Urinary bladder (tissue), 4 donors: ENCODE data around the gene RHEBL1. TPM values are rescaled to one million over a fixed set of nuclear protein-coding genes. Genes with fewer than 3 reads are reported as not detected.

Experiments used
- DNase-seq: peaks from one replicate; pipeline ENCODE4 v3.0.0-alpha.2; 2015; ENCODE audit errors: extremely low spot score
- H3K27ac ChIP-seq: one replicate; pipeline ENCODE4 v1.5.1; 2013; ENCODE audit warnings: low read depth, mild to moderate bottlenecking, moderate library complexity
- H3K36me3 ChIP-seq: one replicate; pipeline ENCODE4 v1.6.1; 2013; ENCODE audit warnings: mild to moderate bottlenecking, moderate library complexity; ENCODE audit not compliant: insufficient read depth
- H3K4me1 ChIP-seq: one replicate; pipeline ENCODE4 v1.6.1; 2013; ENCODE audit warnings: mild to moderate bottlenecking, moderate library complexity; ENCODE audit not compliant: insufficient read depth
- H3K4me3 ChIP-seq: one replicate; pipeline ENCODE4 v1.5.1; 2013; ENCODE audit warnings: low read depth, low read length
- WGBS: extraction: QIAGEN DNeasy Blood & Tissue Kit; methylation state at CpG from one replicate; pipeline ENCODE4 v1.1.7; 2013; 5-methylcytosine and 5-hydroxymethylcytosine counted together
- polyA plus RNA-seq: library from polyadenylated mRNA; stranded (reverse); fragments of 200-250 nt; gene quantifications from one replicate; pipeline ENCODE4 v1.2.3, GENCODE V29; 2013
- total RNA-seq: library from RNA; depleted of rRNA; stranded (reverse); fragments of >200 nt; gene quantifications from one replicate; pipeline ENCODE4 v1.2.3, GENCODE V29; 2014
- donor health status: healthy with polysubstance abuse.
- donor health status: healthy.

Gene RHEBL1
- total and polyA plus RNA-seq, 2 donors: 0.68 TPM; not detected in 1

- DNase-seq: no peak
- WGBS: 3% methylated on average over 49 of the region's 49 CpGs
- no peak within 1 kb of the TSS for H3K4me3 ChIP-seq
- H3K4me1 ChIP-seq: no peaks in the 10 kb centered on the region
- H3K27ac ChIP-seq: no peak within 1 kb of the TSS
- peaks cover 2% of the 10 kb centered on the region for H3K36me3 ChIP-seq
Measured at GRCh38 chr12:49094160-49094974, 24.6 kb upstream of the RHEBL1 start, which contains the start of gene DHH. DHH (minus strand) TSS chr12:49094801; CDS start chr12:49094512, 289 bp downstream.

GRCh38 chr12:49093792-49094159 is 24.0 kb upstream of the RHEBL1 start:
- WGBS: 5% methylated on average over 9 of the region's 9 CpGs
- H3K27ac ChIP-seq: no peak overlapping the region
- no peaks in the 10 kb centered on the region for H3K36me3 ChIP-seq
- H3K4me1 ChIP-seq: no peaks in the 10 kb centered on the region
- DNase-seq: no peak
- no peak overlapping the region for H3K4me3 ChIP-seq

- no peaks in the 10 kb centered on the region for H3K36me3 ChIP-seq
- no peaks in the 10 kb centered on the region for H3K4me1 ChIP-seq
- no peak overlapping the region for H3K27ac ChIP-seq
- WGBS: 55% methylated on average over 4 of the region's 4 CpGs
- DNase-seq: no peak
- no peak overlapping the region for H3K4me3 ChIP-seq
Measured at GRCh38 chr12:49092816-49093406, 23.1 kb upstream of the RHEBL1 start.

- no peaks in the 10 kb centered on the region for H3K36me3 ChIP-seq
- H3K4me1 ChIP-seq: no peaks in the 10 kb centered on the region
- H3K4me3 ChIP-seq: peak overlapping the region; percentile 10
- H3K27ac ChIP-seq: no peak overlapping the region
- 6% methylated on average over 32 of the region's 32 CpGs for WGBS
- no peak for DNase-seq
Measured at GRCh38 chr12:49092086-49092815, 22.5 kb upstream of the RHEBL1 start.

DNA sequence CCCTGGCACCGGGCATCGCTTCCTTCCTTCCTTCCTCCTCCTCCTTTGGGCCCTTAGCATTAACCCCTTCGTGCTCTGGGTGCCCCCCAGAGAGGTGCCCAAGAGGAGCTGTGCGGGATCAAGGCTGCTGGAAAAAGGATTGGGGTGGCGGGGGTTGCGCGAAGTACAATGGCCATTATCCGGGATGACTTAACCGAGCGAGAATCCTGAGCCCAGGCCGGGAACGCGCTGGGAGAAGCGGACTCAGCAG is 22.0 kb upstream of the RHEBL1 start:
- no peak for DNase-seq
- Histone ChIP-seq H3K4me3 (peak overlapping the region; percentile 10), H3K27ac (no peak overlapping the region), H3K36me3 (no peaks in the 10 kb centered on the region), H3K4me1 (no peaks in the 10 kb centered on the region)
- WGBS: 3% methylated on average over 14 of the region's 14 CpGs

GRCh38 chr12:49091056-49091835 is 21.5 kb upstream of the RHEBL1 start:
- Histone ChIP-seq H3K27ac (no peak overlapping the region), H3K4me3 (no peak overlapping the region), H3K36me3 (no peaks in the 10 kb centered on the region), H3K4me1 (no peaks in the 10 kb centered on the region)
- WGBS: 28% methylated on average over 41 of the region's 41 CpGs
- no peak for DNase-seq

GRCh38 chr12:49089821-49090773 is 20.3 kb upstream of the RHEBL1 start:
- Histone ChIP-seq H3K27ac (no peak overlapping the region), H3K36me3 (no peaks in the 10 kb centered on the region), H3K4me3 (peak overlapping the region; percentile 19), H3K4me1 (no peaks in the 10 kb centered on the region)
- WGBS: 5% methylated on average over 88 of the region's 88 CpGs
- no peak for DNase-seq

- Histone ChIP-seq H3K36me3 (no peaks in the 10 kb centered on the region), H3K4me1 (no peaks in the 10 kb centered on the region), H3K27ac (no peak overlapping the region), H3K4me3 (no peak overlapping the region)
- DNase-seq: no peak
- WGBS: 61% methylated on average over 6 of the region's 6 CpGs
Measured at GRCh38 chr12:49088932-49089330, 19.2 kb upstream of the RHEBL1 start.

- DNase-seq: peak; percentile 70
- H3K4me1 ChIP-seq: no peaks in the 10 kb centered on the region
Measured at GRCh38 chr12:49088150-49088931, 18.6 kb upstream of the RHEBL1 start.

GRCh38 chr12:49086116-49086515 is 16.3 kb upstream of the RHEBL1 start:
- no peaks in the 10 kb centered on the region for H3K4me1 ChIP-seq
- H3K36me3 ChIP-seq: no peaks in the 10 kb centered on the region
- WGBS: 55% methylated on average over 3 of the region's 3 CpGs
- no peak overlapping the region for H3K27ac ChIP-seq
- no peak overlapping the region for H3K4me3 ChIP-seq
- DNase-seq: no peak

More at GRCh38 chr12:49088150-49088931, 18.6 kb upstream of the RHEBL1 start:
- WGBS: 4% methylated on average over 18 of the region's 18 CpGs
- H3K36me3 ChIP-seq: no peaks in the 10 kb centered on the region
- no peak overlapping the region for H3K4me3 ChIP-seq
- H3K27ac ChIP-seq: no peak overlapping the region

- no peaks in the 10 kb centered on the region for H3K36me3 ChIP-seq
- H3K4me1 ChIP-seq: no peaks in the 10 kb centered on the region
- WGBS: 99% methylated on average over 3 of the region's 3 CpGs
- H3K4me3 ChIP-seq: no peak overlapping the region
- no peak overlapping the region for H3K27ac ChIP-seq
- no peak for DNase-seq
Measured at GRCh38 chr12:49084438-49084837, 14.7 kb upstream of the RHEBL1 start.

DNA sequence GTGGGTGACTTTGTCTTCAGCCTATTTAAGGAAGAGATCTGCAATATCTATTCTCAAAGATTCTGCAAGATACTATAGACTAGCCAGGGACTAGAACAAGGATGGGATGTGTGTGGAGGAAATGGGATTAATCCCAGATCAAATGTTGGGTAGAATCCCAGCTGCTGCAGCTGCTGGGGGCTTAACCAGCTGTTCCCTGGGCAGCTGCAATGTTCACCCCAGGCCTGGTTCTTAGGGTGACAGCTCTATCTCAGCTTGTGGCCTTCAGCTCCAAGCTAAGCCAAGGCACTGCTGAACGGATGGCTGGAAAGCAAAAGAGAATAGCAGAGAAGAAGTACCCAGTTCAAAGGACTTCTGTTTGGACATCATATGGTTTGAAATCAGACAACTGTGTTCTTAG is 10.0 kb upstream of the RHEBL1 start:
- Histone ChIP-seq H3K4me3 (no peak overlapping the region), H3K36me3 (no peaks in the 10 kb centered on the region), H3K4me1 (no peaks in the 10 kb centered on the region), H3K27ac (no peak overlapping the region)
- 41% methylated on average over 1 of the region's 1 CpG for WGBS
- no peak for DNase-seq
